Coronary artery (tissue), 2 donors: ENCODE measurements around the gene ATXN7.

Experiments
- DNase-seq: peaks from one replicate; pipeline ENCODE4 v3.0.0-alpha.2; 2017; ENCODE audit warnings: low spot score
- H3K27ac ChIP-seq, 2 donors: fragments of 200-600 bp; sonication (generic); one replicate each; pipeline ENCODE4 v1.5.1; 2016 to 2019
- H3K4me3 ChIP-seq: fragments of 200-600 bp; sonication (generic); 2 replicates; pipeline ENCODE4 v1.5.1; 2016; ENCODE audit warnings: mild to moderate bottlenecking, moderate library complexity
- CTCF ChIP-seq: fragments of 200-600 bp; sonication (generic); IDR thresholded peaks from one replicate; pipeline ENCODE4 v1.5.1; 2019; ENCODE audit warnings: antibody characterized with exemption

Gene ATXN7

GRCh38 chr3:64029287-64029686 is 165.6 kb downstream of the ATXN7 start:
- TF ChIP-seq CTCF, result no peak
- no peak for DNase-seq
- no peak overlapping the region for H3K27ac ChIP-seq
- H3K4me3 ChIP-seq, result no peak overlapping the region

DNA sequence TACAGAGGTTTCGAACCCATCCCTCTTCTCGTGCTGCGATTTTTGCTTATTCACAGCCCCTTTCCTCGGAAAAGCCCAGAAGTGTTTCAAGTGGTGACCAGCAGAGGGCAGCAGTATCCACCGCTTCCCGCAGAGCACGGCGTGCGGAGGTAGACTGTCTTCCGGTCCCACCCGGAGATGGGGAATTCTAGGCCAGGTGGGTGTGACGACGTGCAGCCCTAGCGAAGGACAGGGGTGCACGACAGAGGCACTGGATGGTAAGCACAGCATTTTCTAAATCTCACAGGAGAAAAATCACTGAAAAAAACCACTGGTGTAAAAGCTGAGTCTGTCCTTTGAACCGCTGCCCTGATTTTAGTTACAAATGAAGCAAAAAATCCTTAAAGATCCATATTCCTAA is 167.1 kb downstream of the ATXN7 start:
- TF ChIP-seq CTCF, result peak; percentile 81
- peak; percentile 74 for DNase-seq
- Histone ChIP-seq H3K27ac (no peak overlapping the region), H3K4me3 (peak overlapping the region; percentile 64)

DNA sequence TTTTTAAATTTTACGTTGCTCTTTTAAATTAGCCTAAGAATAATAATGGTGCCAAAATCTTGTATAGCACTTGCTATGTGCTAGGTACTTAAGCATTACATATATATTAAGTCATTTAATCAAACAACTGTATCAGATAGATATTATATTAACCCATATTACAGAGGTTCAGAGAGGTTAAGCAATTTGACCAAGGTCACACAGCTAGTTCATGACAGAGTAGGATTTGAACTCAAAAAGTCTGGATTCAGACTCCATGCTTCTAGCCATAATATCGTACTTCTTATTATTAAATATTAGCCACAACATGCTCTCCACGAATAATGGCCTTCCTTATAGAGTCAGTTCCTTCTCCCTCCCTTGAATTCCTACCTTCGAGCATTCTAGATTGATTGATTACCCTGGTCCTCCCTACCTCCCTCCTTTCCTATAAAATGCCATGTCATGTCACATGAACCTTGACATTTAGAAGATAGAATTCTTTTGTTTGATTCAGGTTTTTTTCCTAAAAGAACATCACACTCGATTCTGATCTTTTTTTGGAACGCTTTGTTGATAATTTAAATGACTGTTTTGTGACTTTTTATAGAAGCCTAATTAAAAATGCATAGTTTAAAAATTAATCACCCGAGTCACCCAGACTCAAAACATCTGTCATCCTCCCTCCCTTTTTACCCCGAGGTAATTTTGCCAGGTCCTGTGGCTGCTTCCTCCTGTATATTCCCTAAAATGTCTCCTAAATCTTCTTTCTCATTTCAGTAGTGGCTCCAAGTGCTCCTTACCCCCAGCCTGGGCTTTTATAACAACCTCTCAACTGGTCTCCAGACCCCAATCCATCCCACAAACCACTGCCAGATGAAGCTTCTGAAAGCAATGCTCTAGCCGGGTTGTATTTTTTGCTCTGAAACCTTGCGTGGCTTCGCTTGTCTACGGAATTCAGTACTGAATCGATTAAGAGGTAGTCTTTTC is 168.2 kb downstream of the ATXN7 start:
- H3K4me3 ChIP-seq, result no peak overlapping the region
- no peak for TF ChIP-seq CTCF
- H3K27ac ChIP-seq, result no peak overlapping the region
- no peak for DNase-seq

DNA sequence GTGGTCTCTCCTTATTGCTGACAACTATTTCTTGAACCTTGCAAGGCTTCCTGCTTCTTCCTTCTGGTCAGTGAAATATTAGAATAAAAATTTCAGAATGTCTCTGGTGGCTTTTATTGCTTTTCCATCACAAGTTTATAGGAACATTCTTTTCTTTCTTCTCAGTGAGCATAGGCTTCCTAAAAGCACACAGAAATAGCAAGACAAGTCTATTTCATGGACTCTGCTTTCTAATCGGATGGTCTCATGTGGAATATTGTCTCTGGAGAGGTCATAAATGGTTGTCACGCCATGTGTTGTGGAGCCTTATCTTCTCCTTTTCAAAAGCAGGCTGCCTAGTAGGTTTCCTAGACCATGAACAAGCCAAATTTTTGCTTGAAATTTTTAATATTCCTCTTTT is 169.4 kb downstream of the ATXN7 start:
- no peak overlapping the region for H3K4me3 ChIP-seq
- no peak for DNase-seq
- H3K27ac ChIP-seq, result no peak overlapping the region
- TF ChIP-seq CTCF, result no peak

DNA sequence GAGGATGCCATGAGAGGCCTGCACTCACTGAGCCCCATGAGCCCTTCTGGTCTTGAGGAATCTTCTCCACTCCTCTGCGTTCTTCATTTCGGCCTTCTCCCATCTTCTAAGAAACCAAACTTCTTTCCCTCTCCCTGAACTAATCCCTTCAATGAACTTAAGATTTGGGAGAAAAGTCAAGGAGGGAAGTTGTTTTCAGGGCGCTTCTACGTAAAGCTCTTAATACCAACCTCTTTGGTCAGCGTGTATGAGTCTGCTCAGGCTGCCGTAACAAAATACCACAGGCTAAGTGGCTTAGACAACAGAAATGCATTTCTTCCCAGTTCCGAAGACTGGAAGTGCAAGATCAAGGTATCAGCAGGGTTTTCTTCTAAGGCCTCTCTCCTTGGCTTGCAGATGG is 173.4 kb downstream of the ATXN7 start:
- TF ChIP-seq CTCF, result no peak
- DNase-seq, result no peak
- H3K27ac ChIP-seq, result no peak overlapping the region
- H3K4me3 ChIP-seq, result no peak overlapping the region

- no peak for TF ChIP-seq CTCF
- DNase-seq, result no peak
- no peak overlapping the region for H3K27ac ChIP-seq
- H3K4me3 ChIP-seq, result no peak overlapping the region
These were observed 174.6 kb downstream of the ATXN7 start for GRCh38 chr3:64038253-64038767.

- Histone ChIP-seq H3K27ac (no peak overlapping the region), H3K4me3 (no peak overlapping the region)
- no peak for DNase-seq
- TF ChIP-seq CTCF, result no peak
These were observed 175.7 kb downstream of the ATXN7 start for GRCh38 chr3:64039332-64039731.
